Vagina (tissue), 2 donors: ENCODE measurements around the gene MUS81.

Source experiments
- CTCF ChIP-seq, 3 experiments: fragments of 450-650 bp in 2 of 3; fragments of 200-600 bp in 1 of 3; sonication (generic) in 1 of 3; IDR thresholded peaks; one replicate each; pipeline ENCODE4 v1.5.1; 2017 to 2019; ENCODE audit warnings: antibody characterized with exemption in 3 of 3, mild to moderate bottlenecking in 2 of 3, moderate library complexity in 2 of 3
- POLR2A ChIP-seq, 2 donors: fragments of 450-650 bp; IDR thresholded peaks; one replicate each; pipeline ENCODE4 v1.6.1; 2017; ENCODE audit warnings: antibody characterized with exemption in 2 of 2, mild to moderate bottlenecking in 2 of 2, moderate library complexity in 2 of 2

GRCh38 chr11:65849771-65850216 is 10.4 kb upstream of the MUS81 start:
- TF ChIP-seq CTCF (IDR thresholded peaks at IDR 0.05) (no peak), POLR2A (IDR thresholded peaks at IDR 0.05) (no peak)
